Hepatic stellate cell (primary cell): ENCODE measurements around the gene GCSAM.

Experiments
- DNase-seq: peaks from one replicate; pipeline ENCODE4 v3.0.0; 2011; ENCODE audit warnings: low spot score

GCSAM gene, protein sequence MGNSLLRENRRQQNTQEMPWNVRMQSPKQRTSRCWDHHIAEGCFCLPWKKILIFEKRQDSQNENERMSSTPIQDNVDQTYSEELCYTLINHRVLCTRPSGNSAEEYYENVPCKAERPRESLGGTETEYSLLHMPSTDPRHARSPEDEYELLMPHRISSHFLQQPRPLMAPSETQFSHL

DNA sequence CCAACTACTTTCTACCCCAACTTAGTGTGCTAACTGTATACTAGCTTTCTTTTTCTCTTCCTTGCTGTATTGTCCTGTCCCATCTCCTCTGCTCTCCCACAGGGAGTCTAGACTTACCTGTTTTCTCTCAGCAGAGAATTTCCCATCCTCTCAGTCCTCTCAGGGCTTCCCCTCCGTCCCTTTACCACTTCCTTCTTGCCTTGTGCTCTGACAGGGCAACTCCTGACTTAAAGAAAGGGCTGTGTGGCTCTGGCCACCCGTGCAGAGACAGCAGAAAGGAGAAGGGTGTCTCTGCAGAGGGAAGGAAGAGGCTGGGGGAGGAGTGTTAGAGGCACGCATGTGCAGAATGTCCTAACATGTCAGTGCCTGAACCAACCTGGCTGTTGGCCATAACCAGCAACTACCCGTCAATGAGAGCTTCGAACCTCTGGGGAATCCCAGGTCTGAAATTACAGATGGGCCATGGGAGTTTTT is at the start of gene GCSAM:
Gene GCSAM (minus strand): TSS at position 274 of the 474 bp plus-strand sequence. CDS start 128 bp downstream, at position 146.
- no peak for DNase-seq

DNA sequence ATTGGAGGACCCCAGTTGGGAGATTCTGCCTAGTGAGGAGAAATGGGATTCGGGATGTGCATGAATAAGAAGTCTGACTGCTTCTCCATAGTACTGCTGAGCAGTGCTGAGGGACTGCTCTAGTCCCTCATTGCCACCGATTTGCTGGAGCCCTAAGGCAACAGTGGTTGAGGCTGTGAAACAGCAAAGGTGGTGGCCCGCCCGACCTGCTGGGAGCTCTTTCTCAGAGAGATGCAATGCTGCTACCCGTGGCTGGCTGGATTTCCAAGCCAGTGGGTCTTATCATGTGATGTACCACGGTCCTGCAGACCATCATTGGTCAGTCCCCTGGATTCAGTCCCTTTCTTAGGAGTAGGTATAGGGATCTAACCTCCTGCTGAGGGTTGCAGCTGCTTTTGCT is 42.6 kb upstream of the GCSAM start:
- no peak for DNase-seq

DNA sequence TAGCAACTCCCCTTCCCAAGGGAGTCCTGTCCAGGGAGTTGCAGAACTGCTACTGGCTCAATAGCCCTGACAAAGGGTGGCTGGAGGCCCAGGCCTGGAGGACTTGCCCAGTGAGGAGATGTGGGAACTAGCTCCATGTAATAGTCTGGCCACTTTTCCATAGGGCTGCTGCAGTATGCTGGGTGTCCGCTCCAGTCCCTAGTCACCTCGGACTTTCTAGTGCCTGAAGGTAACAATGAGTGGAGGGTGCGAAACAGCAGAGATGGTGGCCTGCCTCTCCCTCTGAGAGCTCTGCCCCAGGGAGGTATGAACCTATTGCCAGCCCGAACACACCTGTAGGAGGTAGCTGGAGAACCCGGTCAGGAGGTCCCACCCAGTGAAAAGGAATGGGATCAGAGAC is 42.0 kb upstream of the GCSAM start:
- DNase-seq = no peak

DNA sequence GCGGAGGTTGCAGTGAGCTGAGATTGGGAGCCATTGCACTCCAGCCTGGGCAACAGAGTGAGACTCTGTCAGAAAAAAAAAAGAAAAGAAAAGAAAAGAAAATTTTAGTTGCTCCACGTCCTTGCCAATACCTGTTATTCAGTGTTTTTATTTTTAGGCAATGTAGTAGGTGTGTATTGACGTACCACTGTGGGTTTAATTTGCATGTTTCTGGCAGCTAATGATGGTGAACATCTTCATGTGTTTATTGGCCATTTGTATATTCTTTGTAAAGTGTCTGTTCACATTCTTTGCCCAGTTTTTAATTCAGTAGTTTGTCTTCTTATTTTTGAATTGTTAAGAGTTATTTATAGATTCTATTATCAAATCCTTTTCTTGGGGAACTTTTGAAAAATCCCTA is 38.1 kb upstream of the GCSAM start:
- DNase-seq = no peak

DNA sequence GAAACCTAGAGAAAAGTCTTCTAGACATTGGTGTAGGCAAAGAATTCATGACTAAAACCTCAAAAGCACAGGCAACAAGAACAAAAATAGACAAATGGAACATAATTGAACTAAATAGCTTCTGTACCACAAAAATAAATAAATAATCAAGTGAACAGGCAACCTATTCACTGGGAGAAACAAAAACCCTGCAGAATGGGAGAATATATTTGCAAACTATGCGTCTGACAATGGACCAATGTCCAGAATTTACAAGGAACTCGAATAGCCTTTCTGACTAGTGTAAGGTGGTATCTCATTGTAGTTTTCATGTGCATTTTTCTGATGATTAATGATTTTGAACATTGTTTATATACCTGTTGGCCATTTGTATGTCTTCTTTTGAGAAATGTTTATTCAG is 37.0 kb upstream of the GCSAM start:
- no peak for DNase-seq

DNA sequence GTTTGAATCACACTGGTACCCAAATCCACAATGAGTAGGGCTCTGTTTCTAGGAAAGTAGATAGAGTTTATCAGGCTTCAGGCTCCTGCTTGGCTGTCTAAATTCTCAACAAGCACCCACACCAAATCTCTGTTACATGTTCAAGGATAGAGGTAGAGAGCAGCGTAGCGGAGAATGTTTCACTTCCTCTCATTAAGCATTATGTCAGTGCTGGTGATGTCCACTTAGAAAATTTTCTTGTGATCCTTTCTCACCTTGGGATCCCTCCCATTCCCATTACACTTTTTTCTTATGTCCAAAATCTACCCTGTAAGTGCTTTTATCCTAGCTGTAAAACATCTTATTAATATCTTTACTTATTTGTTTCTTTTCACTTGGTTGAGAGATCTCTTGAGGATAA is 34.7 kb upstream of the GCSAM start:
- no peak for DNase-seq

DNA sequence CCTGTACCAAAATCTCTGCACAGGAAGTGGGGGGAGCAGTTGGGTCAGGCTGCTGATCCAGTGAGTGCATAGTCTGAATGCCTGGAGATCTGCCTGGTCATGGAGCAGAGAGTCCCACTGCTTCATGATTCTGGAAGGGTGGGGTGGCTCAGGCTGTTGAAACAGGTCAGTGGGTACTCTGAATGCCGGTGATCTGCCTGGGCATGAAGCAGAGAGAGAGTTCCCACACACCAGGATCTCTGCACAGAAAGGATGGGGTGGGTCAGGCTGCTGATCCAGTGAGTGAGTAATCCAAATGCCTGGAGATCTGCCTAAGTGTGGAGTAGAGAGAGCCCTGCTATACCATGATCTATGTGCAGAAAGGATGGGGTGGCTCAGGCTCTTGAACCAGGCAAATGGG is 16.1 kb upstream of the GCSAM start:
- no peak for DNase-seq

DNA sequence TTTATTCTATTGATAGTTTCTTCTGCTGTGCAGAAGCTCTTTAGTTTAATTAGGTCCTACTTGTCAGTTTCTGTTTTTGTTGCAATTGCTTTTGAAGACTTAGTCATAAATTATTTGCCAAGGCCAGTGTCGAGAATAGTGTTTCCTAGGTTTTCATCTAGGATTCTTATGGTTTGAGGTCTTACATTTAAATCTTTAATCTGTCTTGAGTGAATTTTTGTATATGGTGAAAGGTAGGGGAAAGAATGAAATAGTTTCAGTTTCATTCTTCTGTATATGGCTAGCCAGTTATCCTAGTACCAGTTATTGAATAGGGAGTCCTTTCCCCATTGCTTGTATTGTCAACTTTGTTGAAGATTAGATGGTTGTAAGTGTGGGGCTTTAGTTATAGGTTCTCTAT is 10.6 kb upstream of the GCSAM start:
- no peak for DNase-seq

DNA sequence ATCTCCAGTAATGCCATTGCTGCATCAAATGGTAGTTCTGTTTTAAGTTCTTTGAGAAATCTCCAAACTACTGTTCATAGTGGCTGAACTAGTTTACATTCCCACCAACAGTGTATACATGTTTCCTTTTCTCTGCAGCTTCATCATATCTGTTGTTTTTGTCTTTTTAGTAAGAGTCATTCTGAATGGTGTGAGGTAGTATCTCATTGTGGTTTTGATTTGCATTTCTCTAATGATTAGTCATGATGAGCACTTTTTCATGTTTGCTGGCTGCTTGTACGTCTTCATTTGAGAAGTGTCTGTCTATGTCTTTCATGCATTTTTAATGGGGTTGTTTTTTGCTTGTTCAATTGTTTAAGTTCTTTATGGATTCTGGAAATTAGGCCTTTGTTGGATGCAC is 10.2 kb upstream of the GCSAM start:
- DNase-seq = no peak

DNA sequence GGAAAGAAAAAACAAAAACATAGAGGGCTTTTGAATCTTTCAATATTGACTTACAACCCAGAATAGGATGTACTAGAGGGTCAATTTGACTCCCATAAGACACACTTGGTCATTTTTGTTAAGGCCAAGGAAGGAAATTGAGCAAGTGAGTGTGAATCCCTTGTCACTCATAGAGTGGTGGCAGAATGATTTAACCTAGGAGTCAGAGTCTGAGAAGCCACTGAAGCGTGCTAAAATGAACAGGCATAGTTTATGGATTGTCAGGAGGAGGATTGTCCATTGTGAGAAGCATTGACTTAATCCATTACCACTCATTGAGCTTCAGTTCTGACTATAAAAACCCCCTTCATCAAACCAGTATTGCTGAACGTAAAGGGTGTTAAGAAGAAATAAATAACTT is 8.2 kb upstream of the GCSAM start:
- DNase-seq = no peak

DNA sequence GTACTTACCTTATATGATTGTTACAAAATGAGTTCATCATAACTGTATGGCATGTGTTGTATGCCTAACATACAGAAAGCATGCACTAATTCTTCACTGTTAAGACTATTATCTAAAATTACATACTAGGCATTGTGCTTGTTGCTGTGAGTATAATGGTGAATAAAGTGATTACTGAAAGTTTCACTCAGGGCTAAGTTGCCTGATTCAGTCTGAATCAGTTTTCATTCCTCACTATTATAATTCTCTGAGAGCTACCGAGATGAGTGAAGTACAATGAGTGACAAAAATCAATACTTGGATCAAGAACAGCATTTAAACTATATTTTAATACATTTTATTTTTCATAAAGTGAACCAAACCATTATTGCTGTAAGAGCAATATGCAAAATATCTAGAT is 7.5 kb upstream of the GCSAM start:
- no peak for DNase-seq

DNA sequence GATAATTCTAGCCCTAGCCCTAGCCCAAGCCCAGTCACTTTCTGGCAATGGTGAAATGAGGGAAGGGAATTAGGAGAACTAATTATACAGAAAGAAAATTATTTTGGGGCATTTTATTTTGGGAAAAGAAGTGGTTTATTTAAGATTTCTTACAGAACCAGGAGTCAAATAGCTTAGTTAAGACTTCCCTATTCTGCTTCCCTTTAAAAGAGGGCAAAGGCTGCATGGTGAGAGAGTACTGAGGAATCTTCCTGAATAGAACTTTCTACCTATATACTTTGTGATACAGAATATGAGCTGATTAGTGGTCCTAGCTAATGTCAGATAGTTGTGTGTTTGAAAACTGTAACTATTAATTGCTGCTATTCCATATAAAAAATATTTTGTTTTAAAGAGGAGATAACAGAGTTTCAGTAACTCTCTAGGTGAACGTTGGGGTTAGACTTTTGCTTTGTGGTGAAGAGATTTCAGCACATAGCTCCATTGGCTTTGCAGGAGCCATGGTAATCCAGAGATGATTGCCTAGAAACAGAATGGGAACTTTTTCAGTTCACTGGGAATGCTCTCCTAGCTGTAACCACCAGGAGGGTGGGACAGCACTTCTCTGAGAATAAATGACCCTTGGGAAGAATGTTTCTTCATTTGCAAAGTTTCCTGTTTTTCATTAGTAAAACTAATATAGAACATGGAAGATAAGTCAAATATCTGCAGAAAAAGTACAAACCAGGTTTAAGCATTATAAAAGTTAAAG is 5.3 kb upstream of the GCSAM start:
- DNase-seq = no peak

DNA sequence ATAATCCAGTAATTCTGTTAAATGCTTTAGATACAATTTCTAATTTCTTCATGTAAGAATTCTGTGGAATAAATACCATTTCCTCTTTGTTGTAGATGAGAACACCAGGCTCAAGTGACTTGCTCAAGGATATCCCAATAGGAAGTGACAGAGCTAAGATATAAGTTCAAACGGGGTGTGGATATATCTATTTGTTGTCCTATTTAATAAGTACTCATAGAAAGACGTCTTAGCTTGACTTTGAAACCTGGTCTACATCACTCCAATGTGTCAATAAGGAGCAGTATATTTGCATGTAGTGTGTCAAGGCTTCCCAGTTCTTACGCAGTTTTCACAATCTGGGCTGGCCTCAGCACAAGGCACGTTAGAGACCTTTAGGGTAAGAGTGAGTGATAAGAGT is 4.7 kb upstream of the GCSAM start:
- no peak for DNase-seq

DNA sequence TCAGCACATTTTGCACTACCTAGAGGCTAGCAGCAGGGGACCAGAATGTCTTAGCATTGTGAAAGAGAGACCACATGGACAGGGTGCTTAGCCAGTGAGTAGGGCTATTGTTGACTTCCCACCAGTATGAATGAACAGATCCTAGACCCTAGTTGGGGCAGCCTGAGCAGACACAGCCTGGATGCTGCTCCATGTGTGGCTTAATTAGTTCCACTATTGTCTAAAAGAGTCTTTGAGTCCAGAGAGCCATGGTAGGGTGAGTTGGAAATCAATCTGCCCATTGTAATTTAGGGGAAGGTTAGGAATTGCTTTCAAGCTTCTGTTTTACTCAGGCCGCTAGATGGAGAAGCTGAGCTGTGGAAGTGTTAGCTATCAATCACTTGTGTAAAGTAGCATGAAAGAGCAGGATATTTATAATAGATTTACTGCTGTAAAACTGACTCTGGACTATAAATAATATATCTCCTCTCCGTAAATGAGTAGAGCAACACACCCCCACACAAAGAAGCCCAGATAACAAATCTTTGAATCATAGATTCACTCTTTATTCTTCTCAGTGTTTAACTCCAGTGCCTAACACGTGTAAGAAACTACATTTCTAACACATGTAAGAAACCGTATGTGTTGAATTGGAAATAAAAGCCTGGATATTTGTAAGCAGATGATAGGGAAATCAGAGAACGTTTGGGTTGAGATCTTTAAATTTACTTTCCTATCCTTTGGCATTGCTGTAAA is 4.1 kb upstream of the GCSAM start:
- no peak for DNase-seq

DNA sequence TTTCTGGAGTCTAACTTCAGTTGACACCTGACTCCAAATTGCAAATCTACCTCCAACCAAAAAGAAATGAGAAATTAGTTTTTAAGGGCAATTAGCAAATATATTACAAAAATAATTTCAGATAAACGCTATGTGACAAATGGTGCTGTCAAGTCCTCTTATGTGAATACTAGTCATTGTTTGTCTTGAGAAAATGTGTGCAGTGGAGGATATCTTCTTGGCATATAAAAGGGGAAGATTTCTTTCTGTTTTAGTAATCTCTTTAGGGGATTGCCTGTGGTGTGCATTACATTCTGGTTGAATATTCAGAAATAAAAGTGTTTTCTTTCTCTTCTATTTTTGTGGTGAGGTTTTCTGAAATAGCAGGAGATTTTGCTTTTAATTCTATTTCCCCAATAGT is 3.0 kb upstream of the GCSAM start:
- DNase-seq = no peak

DNA sequence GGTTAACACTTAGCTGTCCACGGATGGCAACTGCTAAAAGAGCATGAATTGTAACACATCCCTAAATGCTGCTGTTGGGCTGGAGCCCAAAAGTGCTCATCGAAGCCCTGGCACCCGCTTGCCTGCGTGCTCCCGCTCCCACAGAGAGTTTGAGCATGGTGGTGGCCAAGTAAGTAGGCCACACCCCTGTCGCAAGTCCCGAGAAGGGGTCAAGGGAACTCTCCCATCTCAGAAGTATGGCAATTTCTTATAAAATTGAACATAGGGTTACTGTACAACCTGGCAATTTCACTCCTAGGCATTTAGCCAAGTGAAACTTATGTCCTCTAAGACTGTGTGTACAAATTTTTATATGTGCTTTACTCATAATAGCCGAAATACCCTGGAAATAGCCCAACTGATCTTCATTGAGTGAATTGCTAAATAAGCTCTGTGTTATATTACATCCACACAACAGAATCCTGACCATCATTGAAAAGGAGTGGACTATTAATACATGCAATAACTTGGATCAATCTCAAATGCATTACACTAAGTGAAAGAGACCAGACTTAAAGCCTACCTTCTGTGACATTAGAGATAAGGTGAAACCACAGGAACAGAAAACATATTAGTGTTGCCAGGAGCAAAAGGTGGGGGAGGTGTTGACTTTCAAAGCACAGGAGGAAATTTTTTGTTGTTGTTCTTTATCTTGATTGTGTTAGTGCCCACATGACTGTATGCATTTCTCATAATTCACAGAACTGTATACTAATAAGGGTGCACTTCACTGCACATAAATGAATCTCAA is 1.5 kb upstream of the GCSAM start:
- no peak for DNase-seq

DNA sequence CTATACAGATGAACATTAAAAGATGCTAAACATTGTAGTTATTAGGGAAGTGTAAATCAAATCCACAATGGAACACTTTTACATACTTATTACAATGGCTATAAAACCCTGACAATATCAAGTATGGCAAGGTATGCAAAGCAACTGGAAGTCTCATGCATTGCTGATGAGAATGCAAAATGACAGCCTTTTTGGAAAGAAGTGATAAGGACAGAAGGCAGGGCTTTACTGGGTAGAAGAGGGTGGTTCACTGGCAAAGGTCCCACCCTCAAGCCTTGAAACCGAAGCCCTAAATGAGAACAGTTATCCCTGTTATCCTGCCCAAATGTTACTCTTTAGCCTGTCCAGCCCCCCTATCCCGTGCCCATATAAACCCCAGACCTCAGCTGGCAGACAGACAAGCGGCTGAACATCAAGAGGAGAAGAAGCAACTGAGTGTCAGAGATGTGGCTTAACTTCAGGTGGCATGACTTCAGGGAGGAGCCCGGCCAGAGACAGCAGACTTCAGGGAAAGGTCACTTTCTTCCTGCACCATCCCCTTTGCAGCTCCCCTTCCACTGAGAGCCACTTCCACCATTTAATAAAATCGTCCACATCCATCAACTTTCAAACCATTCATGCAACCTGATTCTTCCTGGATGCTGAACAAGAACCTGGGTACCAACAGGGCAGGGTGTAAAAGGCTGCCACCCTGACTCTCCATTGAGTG is 732 bp upstream of the GCSAM start:
- no peak for DNase-seq

DNA sequence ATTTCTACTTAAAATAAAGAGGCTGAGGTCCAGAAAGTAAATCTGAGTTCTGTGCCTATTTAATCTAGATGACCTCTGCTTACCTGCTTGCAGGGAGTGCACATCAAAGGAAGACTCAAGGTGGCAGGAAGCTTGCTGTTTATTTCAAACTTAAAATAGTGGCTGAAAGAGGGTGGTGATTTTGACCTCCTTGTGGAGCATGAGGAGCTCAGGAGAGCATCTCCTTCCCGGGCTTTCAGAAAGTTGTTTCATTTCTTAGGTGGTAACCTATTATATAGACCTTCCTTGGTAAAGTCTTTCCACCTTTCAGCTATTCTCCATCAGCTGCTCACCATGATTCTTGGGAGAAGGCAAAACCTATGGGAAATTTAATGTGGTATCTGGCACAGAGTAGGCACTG is 494 bp downstream of the GCSAM start:
- no peak for DNase-seq

DNA sequence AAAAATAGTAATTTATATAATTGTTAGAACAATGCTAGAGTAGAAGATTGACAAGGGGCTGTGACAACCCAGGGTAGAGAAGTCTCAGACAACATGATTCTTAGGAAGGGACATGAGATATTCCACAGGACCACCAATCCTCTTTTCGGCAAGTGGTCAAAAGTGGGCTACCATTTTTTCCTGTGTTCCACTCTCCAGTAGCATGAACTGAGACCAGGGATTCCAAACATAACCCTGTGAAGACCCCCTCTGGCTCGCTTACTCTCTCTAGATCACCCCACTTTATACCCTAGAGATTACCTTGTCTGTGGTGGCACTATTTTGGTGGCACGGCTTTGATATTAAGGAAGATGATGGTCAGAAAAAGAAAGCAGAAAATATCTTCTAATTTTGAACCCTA is 960 bp downstream of the GCSAM start:
- no peak for DNase-seq

DNA sequence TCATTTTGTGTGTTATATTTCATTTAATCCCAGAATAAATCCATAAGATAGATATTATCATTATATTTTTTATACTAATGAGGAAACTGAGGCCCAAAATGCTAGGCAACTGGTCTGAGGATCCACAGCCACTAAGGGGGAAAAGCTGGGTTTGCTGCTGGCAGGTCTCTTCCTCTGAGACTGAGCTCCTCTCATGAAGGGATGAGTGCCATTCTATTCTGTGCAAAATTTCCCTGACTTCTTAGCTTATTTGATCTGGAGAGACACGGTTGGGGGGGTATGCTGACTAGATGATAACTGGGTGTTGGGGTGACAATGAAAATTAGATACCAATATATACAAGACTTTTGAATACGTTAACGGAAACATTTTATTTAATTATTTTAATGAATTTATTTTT is 1.9 kb downstream of the GCSAM start:
- no peak for DNase-seq

DNA sequence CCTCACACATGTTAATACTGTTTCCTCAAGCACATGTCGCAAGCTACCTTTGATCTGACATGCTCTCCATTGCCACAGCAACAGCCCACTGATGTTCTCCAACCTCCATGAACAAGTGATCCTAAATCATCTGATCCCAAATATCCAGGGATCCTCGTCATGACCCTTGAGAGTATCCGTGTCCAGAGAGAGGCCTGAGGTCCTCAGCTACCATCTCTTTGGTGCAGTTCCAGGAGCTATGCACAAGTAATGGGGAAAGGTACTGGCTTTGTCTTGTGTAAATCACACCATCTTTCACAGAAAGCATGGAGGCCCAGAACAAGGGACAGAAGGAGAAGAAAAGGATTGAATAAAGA is 2.4 kb downstream of the GCSAM start:
- DNase-seq = no peak
